Measurements from ENCODE around the gene FBXO31.
A peak's percentile ranks its signal among the peaks of the same experiment; 100 is the strongest.

Gene FBXO31

GRCh38 chr16:87317750-87318644, 65.6 kb downstream of the FBXO31 start:
- no peaks in the 10 kb centered on the region for H3F3A ChIP-seq (ENCODE audit: insufficient read depth, low read length)
- H3K4me2 ChIP-seq (ENCODE audit: low read length), result peak overlapping the region; percentile 90
- H2AFZ ChIP-seq (ENCODE audit: low read length), result no peak overlapping the region
- no peaks in the 10 kb centered on the region for H3K9me3 ChIP-seq (ENCODE audit: low read length)
- no peaks in the 10 kb centered on the region for H3K9me2 ChIP-seq (ENCODE audit: low read depth, low read length)
- peak overlapping the region; percentile 73 for H3K27ac ChIP-seq (ENCODE audit: low read depth, low read length, poor library complexity, severe bottlenecking)
- peaks cover 19% of the 10 kb centered on the region for H3K4me1 ChIP-seq (ENCODE audit: insufficient read depth, low read length, severe bottlenecking)
- H3K9ac ChIP-seq (ENCODE audit: low read length), result peak overlapping the region; percentile 91
- H3K27me3 ChIP-seq (ENCODE audit: insufficient read depth, low read length), result no peaks in the 10 kb centered on the region
- no peaks in the 10 kb centered on the region for H4K20me1 ChIP-seq (ENCODE audit: insufficient read depth, low read length)
- peak overlapping the region; percentile 80 for H3K4me3 ChIP-seq (ENCODE audit: low read depth, low read length, poor library complexity, severe bottlenecking)
- peaks cover 12% of the 10 kb centered on the region for H3K79me2 ChIP-seq (ENCODE audit: insufficient read depth, low read length)
- H3K36me3 ChIP-seq (ENCODE audit: insufficient read depth, low read length), result peaks cover 5% of the 10 kb centered on the region
- no peak for TF ChIP-seq EZH2 (IDR thresholded peaks at IDR 0.05; ENCODE audit: borderline replicate concordance, low read length)
- TF ChIP-seq, protein P1, sequence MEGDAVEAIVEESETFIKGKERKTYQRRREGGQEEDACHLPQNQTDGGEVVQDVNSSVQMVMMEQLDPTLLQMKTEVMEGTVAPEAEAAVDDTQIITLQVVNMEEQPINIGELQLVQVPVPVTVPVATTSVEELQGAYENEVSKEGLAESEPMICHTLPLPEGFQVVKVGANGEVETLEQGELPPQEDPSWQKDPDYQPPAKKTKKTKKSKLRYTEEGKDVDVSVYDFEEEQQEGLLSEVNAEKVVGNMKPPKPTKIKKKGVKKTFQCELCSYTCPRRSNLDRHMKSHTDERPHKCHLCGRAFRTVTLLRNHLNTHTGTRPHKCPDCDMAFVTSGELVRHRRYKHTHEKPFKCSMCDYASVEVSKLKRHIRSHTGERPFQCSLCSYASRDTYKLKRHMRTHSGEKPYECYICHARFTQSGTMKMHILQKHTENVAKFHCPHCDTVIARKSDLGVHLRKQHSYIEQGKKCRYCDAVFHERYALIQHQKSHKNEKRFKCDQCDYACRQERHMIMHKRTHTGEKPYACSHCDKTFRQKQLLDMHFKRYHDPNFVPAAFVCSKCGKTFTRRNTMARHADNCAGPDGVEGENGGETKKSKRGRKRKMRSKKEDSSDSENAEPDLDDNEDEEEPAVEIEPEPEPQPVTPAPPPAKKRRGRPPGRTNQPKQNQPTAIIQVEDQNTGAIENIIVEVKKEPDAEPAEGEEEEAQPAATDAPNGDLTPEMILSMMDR (IDR thresholded peaks at IDR 0.05; ENCODE audit: low read length), result no peak

DNA sequence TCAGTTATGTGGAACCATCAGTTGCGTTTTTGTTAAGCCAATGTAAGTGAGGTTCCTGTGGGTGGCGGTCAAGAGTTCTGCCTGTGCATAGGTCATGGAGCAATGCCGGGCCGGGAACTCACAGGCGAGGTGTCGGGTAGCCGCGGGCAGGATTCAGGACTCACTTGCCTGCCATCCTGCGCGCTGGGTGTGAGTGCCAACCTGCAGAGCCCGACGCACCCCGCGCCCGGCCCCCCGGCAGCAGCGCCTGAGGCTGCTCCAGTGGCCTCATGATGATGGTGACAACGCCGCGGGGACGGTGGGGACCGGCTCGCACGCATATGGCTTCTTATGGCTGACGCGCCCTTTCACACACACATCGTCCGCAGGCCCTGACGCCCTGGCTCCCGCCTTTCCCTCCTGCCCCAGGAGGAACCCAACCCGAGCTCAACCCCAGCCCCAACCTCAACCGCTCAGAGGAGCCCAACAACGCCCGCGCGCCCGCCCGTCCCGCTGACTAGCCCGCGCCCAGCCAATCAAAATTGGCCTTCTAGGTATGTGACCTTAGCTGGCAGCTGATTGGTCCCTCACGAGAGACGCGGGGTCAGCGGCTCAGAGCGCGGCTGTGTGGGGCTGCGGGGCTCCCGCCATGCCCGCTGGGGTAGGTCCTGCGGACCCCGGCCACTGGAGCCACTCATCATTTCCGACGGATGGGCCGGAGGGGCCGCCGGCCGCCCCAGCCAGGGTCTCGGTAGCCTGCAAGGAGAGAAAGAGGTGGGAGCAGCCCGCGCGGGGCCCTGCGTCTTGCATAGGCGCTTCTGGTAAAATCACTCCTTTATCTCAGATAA, 66.4 kb downstream of the FBXO31 start, which contains the start of gene C16orf95:
C16orf95 (minus strand) TSS at position 470 of the 827 bp plus-strand sequence; CDS start at position 320, 150 bp downstream.
- Histone ChIP-seq H3K36me3 (ENCODE audit: insufficient read depth, low read length) (peaks cover 5% of the 10 kb centered on the region), H3K9me2 (ENCODE audit: low read depth, low read length) (no peaks in the 10 kb centered on the region), H3K27ac (ENCODE audit: low read depth, low read length, poor library complexity, severe bottlenecking) (peak within 1 kb of the TSS; percentile 73), H4K20me1 (ENCODE audit: insufficient read depth, low read length) (no peaks in the 10 kb centered on the region), H2AFZ (ENCODE audit: low read length) (peak within 1 kb of the TSS; percentile 56; the same call in 1 of the 2 replicates), H3K4me1 (ENCODE audit: insufficient read depth, low read length, severe bottlenecking) (peaks cover 19% of the 10 kb centered on the region), H3K4me3 (ENCODE audit: low read depth, low read length, poor library complexity, severe bottlenecking) (peak within 1 kb of the TSS; percentile 80), H3K9me3 (ENCODE audit: low read length) (no peaks in the 10 kb centered on the region), H3K4me2 (ENCODE audit: low read length) (peak within 1 kb of the TSS; percentile 90), H3K27me3 (ENCODE audit: insufficient read depth, low read length) (no peaks in the 10 kb centered on the region), H3F3A (ENCODE audit: insufficient read depth, low read length) (no peaks in the 10 kb centered on the region), H3K79me2 (ENCODE audit: insufficient read depth, low read length) (peaks cover 12% of the 10 kb centered on the region), H3K9ac (ENCODE audit: low read length) (peak within 1 kb of the TSS; percentile 91)
- TF ChIP-seq, protein P1 (IDR thresholded peaks at IDR 0.05; ENCODE audit: low read length), result peak; percentile 69
- no peak for TF ChIP-seq EZH2 (IDR thresholded peaks at IDR 0.05; ENCODE audit: borderline replicate concordance, low read length)

DNA sequence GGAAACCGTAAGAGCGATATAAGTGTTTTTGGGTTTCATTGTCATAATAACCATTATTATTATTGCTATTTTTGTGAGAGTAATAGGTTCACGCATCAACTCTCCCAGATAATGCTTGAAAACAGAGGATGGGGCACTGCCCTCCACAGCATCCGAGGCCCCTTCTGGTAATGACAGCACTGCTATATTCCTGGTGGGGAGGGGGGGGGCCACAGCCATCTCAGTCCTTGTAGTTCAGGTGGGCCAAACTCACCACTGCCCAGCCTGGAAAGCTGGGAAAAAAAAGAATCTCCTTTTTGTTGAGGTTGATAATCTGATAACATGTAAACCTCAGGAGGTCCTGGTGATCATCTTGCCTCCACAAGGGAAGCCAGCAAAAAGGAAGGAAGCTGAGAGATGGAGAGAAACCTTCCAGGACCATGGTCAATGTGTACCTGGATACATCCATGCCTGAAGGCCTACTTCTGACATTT, 67.1 kb downstream of the FBXO31 start:
- H3K9me2 ChIP-seq (ENCODE audit: low read depth, low read length), result no peaks in the 10 kb centered on the region
- H3K4me3 ChIP-seq (ENCODE audit: low read depth, low read length, poor library complexity, severe bottlenecking), result peak overlapping the region; percentile 80
- H3K79me2 ChIP-seq (ENCODE audit: insufficient read depth, low read length), result peaks cover 12% of the 10 kb centered on the region
- peak overlapping the region; percentile 91; the same call in 1 of the 2 replicates for H3K9ac ChIP-seq (ENCODE audit: low read length)
- no peaks in the 10 kb centered on the region for H3K9me3 ChIP-seq (ENCODE audit: low read length)
- peaks cover 19% of the 10 kb centered on the region for H3K4me1 ChIP-seq (ENCODE audit: insufficient read depth, low read length, severe bottlenecking)
- peak overlapping the region; percentile 90 for H3K4me2 ChIP-seq (ENCODE audit: low read length)
- peak overlapping the region; percentile 73 for H3K27ac ChIP-seq (ENCODE audit: low read depth, low read length, poor library complexity, severe bottlenecking)
- H4K20me1 ChIP-seq (ENCODE audit: insufficient read depth, low read length), result no peaks in the 10 kb centered on the region
- H3K36me3 ChIP-seq (ENCODE audit: insufficient read depth, low read length), result peaks cover 5% of the 10 kb centered on the region
- TF ChIP-seq EZH2 (IDR thresholded peaks at IDR 0.05; ENCODE audit: borderline replicate concordance, low read length), result no peak
- TF ChIP-seq, protein P1 (IDR thresholded peaks at IDR 0.05; ENCODE audit: low read length), result no peak
- H2AFZ ChIP-seq (ENCODE audit: low read length), result no peak overlapping the region
- H3K27me3 ChIP-seq (ENCODE audit: insufficient read depth, low read length), result no peaks in the 10 kb centered on the region
- H3F3A ChIP-seq (ENCODE audit: insufficient read depth, low read length), result no peaks in the 10 kb centered on the region
